PFSK-1 (cell line): ENCODE measurements around the gene SLC36A2.

Experiments
- FOXP2 ChIP-seq: optimal IDR thresholded peaks from 2 replicates; pipeline ENCODE3; 2011; ENCODE audit warnings: borderline replicate concordance, control low read depth, inconsistent platforms; ENCODE audit not compliant: insufficient read depth; ENCODE audit errors: extremely low read length, extremely low read depth
- POLR2AphosphoS5 ChIP-seq: IDR thresholded peaks from 2 replicates; pipeline ENCODE4 v1.6.1; 2012; ENCODE audit warnings: low read depth, mild to moderate bottlenecking, control low read depth, low read length, moderate library complexity
- REST ChIP-seq, 2 experiments: IDR thresholded peaks; 2 replicates each; pipeline versions ENCODE4 v1.6.1 to v1.8.0; 2011 to 2012; ENCODE audit warnings: low read depth in 2 of 2, low read length in 2 of 2, control low read depth in 1 of 2, inconsistent platforms in 1 of 2, mild to moderate bottlenecking in 1 of 2, moderate library complexity in 1 of 2; ENCODE audit not compliant: insufficient read depth in 1 of 2
- SIN3A ChIP-seq: IDR thresholded peaks from 2 replicates; pipeline ENCODE4 v1.6.1; 2012; ENCODE audit warnings: mild to moderate bottlenecking, low read length, moderate library complexity, borderline replicate concordance; ENCODE audit not compliant: insufficient read depth
- TAF1 ChIP-seq: IDR thresholded peaks from 2 replicates; pipeline ENCODE4 v1.6.1; 2012; ENCODE audit warnings: low read length, control low read depth, borderline replicate concordance; ENCODE audit not compliant: insufficient read depth

Gene SLC36A2

GRCh38 chr5:151312756-151313324 lies 34.5 kb downstream of the SLC36A2 start:
- TF ChIP-seq FOXP2, result no peak
- TF ChIP-seq POLR2AphosphoS5, result no peak
- no peak for TF ChIP-seq SIN3A

GRCh38 chr5:151310932-151311331 lies 36.4 kb downstream of the SLC36A2 start:
- no peak for TF ChIP-seq TAF1
- TF ChIP-seq POLR2AphosphoS5, result no peak
- TF ChIP-seq SIN3A, result no peak
- no peak for TF ChIP-seq REST (IDR thresholded peaks at IDR 0.05; ENCODE audit: insufficient read depth in 1 of 2, low read depth in 2 of 2, low read length in 2 of 2)
- no peak for TF ChIP-seq FOXP2

GRCh38 chr5:151303666-151304065 lies 43.7 kb downstream of the SLC36A2 start, which contains the start of gene SLC36A3:
Gene SLC36A3 (minus strand): TSS chr5:151303766. CDS start chr5:151303354, 412 bp downstream.
- TF ChIP-seq TAF1 (no peak), POLR2AphosphoS5 (no peak), SIN3A (no peak), FOXP2 (no peak), REST (IDR thresholded peaks at IDR 0.05; ENCODE audit: insufficient read depth in 1 of 2, low read depth in 2 of 2, low read length in 2 of 2) (no peak)

- no peak for TF ChIP-seq POLR2AphosphoS5
- TF ChIP-seq REST (IDR thresholded peaks at IDR 0.05; ENCODE audit: insufficient read depth in 1 of 2, low read depth in 2 of 2, low read length in 2 of 2), result no peak
- TF ChIP-seq SIN3A, result no peak
- no peak for TF ChIP-seq FOXP2
- TF ChIP-seq TAF1, result no peak
Measured at GRCh38 chr5:151298063-151298855, 49.1 kb downstream of the SLC36A2 start.

GRCh38 chr5:151296974-151297373 lies 50.4 kb downstream of the SLC36A2 start:
- no peak for TF ChIP-seq TAF1
- TF ChIP-seq REST (IDR thresholded peaks at IDR 0.05; ENCODE audit: insufficient read depth in 1 of 2, low read depth in 2 of 2, low read length in 2 of 2), result no peak
- TF ChIP-seq SIN3A, result no peak
- TF ChIP-seq FOXP2, result no peak
- no peak for TF ChIP-seq POLR2AphosphoS5
